Ovary (tissue), 3 donors: ENCODE results near the gene KIF19.

Experiments
- EP300 ChIP-seq: sonication (generic); formaldehyde crosslinking; IDR thresholded peaks from one replicate; pipeline ENCODE4 v1.6.1; 2017; ENCODE audit warnings: antibody characterized with exemption
- POLR2A ChIP-seq: fragments of 450-650 bp; IDR thresholded peaks from one replicate; pipeline ENCODE4 v1.6.1; 2017; ENCODE audit warnings: antibody characterized with exemption, mild to moderate bottlenecking, moderate library complexity
- TF ChIP-seq, protein P1 (sequence below), 3 donors: fragments of 450-650 bp in 2 of 3; fragments of 200-600 bp in 1 of 3; IDR thresholded peaks; one replicate each; pipeline versions ENCODE4 v1.5.1 to v1.8.0; 2016 to 2022; ENCODE audit warnings: antibody characterized with exemption in 3 of 3, mild to moderate bottlenecking in 1 of 3
- donor health status: DM: no; HTN: no; CAD: no.

DNA sequence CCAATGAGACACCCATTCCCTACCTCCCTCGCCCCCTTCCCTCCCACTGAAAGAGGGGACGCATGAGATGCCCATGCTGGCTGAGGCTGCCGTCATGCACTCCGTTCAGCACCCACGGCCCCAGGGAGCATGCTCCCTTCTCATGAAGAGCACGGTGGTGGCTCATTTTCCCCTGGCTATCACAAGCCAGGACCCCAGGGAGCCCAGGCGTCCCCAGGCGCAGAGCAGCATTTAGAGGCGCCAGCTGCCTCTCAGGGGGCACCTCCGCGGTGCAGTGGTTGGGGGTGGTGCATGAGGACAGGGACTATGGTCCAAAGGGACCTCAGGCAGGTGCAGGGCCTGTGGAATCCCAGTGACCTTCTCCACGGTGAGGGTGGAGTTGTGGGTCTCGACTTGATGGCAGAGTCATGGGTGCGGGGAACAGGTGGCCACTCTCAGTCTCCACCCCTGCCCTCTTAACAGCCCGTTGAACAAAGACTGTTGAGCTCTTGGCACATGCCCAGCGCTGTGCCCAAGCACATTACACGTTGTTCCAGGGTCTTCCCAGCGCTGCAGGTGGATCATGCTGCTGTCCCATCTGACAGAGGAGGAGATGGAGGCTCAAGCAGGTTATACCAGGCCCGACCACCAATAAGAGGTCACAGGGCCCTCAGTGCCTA lies 13.6 kb downstream of the KIF19 start:
- TF ChIP-seq, protein P1, sequence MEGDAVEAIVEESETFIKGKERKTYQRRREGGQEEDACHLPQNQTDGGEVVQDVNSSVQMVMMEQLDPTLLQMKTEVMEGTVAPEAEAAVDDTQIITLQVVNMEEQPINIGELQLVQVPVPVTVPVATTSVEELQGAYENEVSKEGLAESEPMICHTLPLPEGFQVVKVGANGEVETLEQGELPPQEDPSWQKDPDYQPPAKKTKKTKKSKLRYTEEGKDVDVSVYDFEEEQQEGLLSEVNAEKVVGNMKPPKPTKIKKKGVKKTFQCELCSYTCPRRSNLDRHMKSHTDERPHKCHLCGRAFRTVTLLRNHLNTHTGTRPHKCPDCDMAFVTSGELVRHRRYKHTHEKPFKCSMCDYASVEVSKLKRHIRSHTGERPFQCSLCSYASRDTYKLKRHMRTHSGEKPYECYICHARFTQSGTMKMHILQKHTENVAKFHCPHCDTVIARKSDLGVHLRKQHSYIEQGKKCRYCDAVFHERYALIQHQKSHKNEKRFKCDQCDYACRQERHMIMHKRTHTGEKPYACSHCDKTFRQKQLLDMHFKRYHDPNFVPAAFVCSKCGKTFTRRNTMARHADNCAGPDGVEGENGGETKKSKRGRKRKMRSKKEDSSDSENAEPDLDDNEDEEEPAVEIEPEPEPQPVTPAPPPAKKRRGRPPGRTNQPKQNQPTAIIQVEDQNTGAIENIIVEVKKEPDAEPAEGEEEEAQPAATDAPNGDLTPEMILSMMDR (IDR thresholded peaks at IDR 0.05), result no peak
- TF ChIP-seq EP300 (no peak), POLR2A (no peak)
